OCI-M2 (cell line): ENCODE data around the gene PISD.

ENCODE experiments used
- DNase-seq: peaks from one replicate; lab custom pipeline; 2025; ENCODE audit not compliant: unreplicated experiment; lab: John Stamatoyannopoulos, UW

The PISD gene

DNA sequence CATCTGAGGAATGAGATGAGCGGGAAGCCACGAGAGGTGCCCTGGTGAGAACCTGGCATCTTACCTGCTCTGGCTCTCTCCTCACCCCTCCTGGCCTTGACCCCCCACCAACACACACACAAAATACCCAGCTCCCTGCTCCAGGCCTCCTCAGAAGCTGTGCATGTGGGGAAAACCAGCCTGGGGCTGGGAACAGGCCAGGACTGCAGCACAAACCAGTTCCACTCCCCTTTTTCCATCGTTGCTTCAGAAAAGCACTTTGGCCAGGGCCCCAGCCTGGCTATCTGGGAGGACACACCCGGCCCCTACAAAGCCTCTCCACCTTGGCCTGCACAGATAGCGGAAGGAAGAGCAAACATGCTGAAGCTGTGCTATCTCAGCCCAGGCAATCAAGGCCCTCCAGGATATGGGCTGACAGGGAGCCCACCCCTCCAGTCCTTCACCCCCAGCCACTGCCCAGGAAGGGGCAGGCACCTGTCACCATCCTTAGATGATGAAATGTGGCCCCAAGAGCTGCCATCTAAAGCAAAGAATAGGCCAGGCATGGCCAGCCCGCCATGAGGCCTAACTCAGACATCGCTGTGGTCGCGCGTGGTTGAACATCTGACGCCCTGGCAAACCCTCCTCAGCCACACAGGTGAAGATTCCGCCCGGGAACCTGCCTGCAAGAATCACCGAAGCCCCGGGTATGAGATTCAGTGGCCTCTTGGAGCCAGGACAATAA, 35.4 kb downstream of the PISD start:
- DNase-seq: peak; percentile 61

DNA sequence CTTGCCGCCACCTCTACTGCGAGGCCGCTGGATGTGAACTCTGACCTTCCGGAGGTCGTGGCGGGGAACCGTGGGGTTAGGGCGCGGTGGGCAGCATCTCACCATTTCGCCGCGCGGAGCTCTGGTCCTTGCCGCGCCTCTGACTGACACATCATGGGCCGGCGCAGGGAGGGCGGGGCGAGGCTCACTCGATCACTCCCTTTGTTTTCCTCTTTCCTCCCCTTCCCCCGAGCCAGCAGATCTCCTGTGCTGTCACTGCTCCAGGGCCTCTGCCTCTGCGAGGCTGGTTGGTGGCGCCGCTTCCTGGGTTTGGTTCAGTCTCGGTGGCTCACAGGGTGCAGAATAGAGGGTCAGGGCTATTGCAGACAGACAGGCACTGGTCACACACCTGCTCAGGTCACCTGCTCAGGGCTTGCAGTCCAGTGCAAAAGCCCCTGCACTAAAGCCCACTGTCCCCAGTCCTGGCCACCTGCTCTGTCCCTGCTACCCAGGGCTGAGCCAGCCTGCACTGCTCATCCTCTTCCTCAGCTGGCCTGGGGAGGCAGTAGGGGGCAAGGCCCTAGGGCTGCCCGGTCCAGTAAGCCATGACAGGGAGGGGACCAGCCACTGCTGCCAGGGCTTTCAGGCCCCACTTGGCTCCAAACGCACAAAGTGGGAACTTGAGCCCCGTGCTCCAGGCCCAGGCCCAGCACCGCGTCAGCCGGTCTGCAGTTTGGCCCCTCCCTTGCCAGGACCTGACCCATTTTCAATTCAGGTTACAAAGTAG, 36.2 kb downstream of the PISD start:
- DNase-seq: no peak

DNA sequence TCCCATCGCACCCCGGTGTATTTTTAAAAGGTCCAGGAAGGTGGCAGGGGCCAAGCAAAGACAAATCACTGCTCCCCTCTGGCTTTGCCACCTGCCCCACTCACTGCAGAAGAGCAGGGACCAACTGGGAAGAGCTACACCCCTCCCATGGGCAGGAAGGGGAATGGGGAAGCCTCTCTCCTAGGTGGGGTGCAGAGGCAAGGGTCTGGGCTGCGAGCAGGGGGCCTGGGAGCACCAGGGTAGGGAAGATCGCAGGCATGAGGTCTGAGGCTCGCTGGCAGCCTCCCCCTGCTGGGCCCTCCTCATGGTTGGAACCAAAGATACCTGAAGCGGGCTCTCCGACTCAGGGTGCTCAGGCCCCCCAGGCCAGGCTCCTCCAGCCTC, 36.8 kb downstream of the PISD start:
- DNase-seq: no peak

DNA sequence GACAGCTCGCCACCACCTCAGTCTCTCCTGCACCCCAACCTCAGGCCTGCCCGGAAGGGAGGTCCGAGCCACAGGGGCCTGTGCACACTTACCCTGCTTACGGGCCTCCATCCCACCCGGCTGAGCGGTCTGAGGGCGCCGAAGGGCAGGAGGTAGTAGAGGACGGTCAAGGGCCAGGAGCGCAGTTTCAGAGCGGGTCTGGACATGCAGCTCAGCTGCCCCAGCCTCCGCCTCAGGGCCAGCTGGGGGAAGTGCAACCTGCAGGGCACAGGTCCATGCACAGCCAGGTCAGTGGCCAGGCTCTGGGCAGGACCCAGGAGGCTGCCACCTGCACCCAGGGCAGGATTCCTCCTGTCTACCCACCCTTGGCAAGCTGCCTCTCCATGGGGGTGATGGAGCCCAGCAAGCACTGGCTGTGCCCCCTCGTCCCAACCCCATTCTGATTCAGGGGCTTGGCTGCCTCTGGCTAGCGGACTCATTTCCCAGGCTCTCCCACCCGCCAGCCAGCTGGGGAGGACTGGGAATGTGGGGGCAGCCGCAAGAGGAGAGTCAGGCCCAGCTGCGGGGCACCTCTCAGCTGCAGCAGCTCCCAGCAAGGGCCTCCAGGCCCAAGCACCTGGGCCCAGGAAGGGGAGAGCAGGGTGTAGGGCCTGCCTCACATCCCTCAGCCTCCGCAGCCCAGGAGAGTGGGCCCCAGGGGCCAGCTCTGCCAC, 38.3 kb downstream of the PISD start:
- no peak for DNase-seq

DNA sequence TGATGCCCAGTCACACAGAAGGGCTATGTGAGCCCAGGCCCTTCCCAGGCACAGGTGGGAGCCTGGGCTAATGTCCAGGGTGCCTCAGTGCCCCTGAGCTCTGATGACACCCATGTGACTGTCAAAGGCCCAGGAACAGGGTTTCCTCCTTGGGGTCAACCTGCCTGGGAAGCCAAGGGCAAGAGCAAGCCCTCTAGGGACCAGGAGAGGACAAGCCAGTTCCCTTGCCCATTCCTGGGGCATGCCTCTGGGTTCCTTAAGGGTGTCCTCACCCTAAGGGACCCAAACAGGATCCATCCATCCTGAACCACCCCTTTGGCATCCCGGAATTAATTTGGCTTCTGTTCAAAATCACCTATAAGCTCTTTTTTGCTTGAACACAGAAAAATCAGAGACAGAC, 39.0 kb downstream of the PISD start:
- no peak for DNase-seq

DNA sequence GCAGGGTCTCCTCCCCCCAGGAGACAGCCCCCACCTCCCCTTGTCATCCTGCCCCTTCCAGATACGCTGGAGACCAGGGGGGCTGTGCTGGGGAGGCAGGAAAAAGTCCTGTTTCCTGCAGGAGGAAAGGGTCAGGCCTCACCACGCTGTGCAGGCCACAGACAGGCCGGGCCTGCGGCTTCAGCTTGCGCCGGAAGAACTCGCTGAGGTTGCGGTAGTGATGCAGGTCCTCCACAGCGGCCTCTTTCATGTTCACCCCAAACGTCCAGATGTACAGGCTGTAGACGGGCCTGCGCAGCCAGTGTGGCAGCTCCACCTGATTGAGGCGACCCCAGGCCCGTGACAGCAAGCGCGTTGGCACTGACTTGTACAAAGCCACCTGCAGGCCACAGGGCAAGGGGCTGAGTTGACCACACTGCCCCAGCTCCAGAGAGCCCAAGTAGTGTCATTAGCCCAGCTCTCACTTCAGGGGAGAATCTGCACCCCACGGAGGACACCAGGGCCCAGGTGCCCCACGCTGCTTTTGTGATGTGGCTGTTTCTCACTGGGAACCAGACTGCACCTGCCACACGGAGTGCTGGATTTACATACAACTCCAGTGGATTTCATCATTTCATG, 40.4 kb downstream of the PISD start:
- DNase-seq: no peak

DNA sequence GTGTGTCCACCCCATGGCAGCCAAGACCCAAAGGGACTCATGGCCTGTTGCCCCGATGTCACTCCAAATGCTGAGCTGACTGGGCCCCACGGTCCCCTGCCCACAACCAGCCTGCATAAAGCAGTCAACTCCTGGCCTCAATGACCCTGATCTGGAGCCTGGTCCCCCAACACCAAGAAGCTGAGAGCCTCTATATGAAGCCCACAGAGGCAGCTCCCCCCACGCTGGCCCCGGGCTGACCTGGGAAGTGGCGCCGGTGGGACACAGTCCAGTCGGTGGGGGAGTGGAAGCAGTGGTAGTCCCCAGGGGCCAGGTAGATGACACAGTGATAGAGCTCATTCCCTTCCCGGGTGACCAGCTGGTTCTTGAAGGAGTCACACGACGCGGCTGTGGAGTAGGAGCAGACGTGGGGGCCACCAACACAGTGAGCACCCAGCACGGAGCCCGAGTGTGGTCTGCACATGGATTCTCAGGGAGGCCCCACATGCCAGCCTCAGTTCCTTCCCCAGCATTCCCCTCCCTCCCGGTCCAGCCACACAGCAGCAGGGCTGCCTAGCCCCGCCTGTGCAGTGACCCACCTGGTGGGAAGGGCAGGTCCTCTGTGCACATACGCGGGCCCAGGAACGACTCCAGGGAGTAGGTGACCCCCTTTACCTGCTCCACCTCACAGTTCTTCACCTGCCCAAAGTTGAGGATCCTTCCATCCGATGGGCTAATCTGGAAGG, 41.1 kb downstream of the PISD start:
- no peak for DNase-seq

DNA sequence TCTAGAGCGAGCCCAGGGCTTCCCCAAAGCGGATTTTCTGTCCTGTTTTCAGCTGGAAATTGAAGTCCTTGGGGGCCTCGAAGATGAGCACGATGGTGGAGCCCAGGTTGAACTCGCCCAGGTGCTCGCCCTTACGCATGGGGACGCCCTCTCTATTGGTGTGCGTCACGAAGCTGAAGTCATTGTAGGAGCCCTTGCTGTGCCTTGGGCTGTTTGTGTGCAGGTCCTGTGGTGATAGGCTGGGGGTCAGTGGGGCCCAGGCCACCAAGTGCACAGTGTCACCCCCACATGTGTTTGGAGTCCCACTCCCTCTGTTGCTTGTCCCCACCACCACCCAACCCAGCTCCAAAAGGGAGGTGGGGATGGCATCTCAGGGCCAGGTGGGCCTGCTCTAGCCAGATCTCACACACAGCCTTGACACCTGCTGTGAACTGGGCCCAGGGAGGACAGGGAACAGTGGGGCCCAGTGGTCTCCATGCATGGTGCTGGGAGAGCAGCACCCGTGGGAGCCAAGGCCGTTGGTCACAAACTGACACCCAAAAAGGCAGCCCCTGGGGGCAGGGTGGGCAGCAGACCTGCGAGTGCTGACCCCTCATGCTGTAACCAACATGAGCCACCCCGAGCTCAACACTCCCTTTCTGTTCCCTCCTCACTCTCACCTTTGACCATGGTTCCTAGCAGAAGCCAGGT, 42.3 kb downstream of the PISD start:
- DNase-seq: no peak

DNA sequence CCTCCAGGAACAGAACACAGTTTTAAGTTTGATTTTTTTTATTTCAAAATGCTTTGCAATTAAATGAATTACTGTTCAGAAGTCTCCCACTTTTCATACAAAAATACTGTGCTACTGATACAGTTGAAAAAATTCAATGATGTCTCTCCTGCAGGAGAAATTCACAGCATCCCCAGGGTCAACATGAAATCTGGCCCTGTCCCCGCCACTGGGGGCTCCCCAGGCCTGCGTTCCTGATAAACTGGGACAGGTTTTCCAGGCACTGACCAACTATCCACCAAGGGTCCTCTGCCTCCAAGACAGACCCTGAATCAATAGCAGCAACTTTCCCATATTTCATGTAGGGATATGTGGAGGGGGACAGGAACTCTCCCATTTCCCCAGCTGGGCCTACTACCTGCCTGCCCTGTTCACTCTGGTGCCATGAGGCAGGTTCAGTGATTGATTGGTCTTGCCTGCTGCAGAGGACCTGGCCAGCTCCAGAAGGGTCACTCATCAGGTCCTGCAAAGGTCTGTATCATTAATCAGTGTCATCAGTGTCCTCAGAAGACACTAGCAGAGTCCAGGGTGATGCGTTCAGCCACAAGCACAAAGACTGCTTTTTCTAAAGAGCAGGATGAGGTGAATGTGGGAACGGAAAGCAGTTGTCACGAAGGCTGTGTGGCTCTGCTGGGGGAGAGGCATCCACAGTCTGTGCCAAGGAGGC, 43.4 kb downstream of the PISD start:
- no peak for DNase-seq

DNA sequence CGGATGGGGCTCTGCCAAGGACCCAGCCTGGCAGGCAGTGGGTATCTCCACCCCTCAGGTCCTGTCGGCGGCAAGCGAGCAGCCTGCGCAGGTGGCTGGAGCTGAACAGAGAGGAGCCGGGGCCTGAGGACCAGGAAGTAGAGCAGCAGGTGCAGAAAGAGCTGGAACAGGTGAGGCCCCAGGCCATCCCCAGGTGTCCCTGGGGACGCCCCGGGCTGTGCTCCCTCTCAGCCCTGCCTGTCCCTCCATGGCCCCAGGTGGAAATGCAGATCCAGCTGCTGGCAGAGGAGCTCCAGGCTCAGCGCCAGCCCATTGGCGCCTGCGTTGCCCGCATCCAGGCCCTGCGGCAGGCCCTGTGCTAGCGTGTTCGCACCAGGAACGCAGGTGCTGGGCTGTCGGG, 44.0 kb downstream of the PISD start:
- DNase-seq: no peak

DNA sequence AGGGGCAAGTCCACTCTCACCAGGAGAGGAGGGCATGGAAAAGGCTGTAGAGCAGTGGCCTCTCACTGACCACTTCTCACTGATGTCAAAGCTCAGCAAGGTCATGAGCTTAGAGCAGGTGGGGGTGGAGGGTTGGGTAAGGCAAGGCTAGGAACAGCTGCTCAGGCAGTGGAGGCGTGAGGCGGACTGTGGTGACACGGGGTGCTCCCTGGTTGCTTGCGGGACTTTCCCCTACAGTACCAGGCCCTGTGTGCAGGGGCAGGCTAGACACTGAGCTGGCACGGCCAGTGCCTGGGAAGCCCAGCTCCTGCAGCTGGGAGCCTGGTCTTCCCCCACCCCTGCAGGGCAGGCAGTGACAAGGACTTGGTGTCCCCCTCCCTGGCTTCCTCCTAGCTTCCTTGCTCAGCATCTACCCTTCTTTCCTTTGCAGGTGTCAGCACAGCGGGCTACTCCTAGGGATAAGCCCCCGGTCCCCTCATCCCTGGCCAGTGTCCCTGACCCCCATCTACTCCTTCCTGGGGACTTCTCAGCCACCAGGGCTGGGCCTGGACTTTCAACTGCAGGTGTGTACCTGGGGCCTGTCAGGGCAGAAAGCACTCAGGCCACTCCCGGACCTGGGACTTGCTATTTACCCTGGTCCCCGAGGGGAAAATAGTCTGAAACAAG, 45.6 kb downstream of the PISD start:
- no peak for DNase-seq

DNA sequence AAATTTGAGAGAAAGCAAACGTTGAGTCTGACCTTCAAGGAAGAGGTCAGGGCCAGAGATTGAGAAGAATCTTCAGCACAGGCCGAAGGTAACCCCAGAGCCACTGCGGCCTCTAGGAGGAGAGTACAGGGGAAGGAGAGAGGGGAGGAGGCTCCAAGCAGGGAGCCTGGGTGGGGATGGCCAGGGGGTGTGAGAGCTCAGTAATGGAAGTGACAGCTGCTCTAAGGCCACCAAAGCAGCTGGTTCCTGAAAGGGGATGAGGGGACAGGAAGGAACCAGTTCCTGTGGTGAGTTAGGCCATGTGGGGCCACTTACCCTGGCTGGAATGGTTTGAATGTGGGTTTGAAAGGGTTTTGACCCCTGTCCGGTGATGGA, 46.1 kb downstream of the PISD start:
- DNase-seq: no peak

DNA sequence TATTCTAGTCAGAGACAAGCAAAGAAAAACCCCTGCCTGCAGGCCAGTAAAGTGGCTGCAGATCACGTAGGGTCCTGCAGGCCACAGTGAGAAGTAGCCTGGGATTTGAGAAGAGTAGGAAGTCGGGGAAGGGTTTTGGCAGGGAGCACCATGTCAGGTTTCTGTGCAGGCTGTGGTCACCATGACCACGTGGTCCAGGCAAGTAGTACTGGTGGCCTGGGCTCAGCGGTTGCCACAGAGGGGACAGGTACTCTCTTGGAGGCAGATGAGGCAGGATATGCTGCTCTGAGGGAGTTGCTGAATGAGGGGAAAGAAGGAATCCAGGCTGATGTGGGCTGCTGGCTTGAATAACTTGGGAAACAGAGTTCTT, 46.5 kb downstream of the PISD start:
- no peak for DNase-seq

DNA sequence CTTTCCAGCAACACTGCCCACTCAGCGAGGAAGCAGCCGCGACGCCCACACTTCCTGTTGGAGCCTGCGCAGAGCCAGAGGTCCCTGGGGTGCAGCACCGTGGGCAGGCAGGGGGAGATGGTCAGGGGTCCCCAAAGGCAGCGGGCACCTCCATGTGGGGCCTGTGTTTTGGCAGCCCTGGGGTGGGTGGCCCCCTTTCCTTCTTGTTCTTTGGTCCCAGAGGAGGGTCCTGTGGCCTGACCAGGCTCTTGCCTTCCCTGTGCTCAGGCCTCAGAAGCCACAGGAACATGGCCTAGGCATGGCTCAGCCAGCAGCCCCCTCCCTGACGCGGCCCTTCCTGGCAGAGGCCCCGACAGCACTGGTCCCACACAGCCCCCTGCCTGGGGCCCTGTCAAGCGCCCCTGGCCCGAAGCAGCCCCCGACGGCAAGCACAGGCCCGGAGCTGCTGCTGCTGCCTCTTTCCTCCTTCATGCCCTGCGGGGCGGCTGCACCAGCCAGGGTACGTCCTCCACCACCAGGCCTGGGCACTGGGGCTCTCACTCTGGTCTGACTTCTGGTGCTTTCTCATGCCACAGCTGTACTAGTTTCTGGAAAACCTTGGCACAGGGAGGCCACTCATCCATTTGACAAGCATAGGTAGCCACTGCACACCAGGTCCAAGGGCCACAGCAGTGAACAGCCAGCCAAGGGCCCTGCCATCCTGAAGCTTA, 47.1 kb downstream of the PISD start:
- no peak for DNase-seq

DNA sequence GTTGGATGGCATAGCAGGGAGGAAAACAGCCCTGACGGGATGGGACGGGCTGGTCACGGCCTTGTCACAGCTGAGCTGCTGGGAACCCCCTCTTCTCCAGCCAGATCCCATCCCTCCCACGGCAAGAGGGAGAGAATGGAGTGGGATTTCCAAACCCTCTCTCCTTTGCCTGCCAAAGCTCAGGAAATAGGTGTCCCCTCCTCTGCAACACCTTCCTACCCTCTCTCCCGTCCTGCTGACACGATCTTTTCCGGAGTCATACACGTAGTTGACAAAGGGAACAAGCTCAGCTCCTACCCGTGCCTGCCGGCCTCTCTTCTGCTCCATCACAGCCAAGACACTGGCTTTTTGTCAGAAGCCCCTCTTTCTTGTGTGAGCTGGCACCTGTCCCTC, 48.1 kb downstream of the PISD start:
- DNase-seq: no peak

DNA sequence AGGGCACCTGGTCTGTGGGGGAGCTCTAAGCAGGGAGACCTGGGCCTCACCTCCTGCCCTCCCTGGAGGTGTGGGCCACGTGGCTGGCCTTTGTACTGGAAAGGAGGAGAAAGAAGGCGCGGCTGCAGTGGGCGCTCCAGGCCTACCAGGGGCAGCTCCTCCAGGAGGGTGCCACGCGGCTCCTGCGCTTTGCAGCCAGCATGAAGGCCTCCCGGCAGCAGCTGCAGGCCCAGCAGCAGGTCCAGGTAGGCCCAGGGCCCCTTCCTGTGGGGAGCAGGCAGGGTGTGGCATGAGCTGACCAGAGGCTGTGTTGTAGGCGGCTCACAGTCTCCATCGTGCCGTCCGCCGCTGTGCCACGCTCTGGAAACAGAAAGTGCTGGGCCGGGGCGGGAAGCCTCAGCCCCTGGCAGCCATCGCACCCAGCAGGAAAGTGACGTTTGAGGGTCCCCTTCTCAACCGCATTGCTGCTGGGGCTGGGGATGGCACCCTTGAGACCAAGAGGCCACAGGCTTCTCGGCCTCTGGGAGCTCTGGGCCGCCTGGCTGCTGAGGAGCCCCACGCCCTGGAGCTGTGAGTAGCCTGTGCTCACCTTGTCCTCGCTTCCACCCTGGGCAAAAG, 48.6 kb downstream of the PISD start:
- DNase-seq: no peak

DNA sequence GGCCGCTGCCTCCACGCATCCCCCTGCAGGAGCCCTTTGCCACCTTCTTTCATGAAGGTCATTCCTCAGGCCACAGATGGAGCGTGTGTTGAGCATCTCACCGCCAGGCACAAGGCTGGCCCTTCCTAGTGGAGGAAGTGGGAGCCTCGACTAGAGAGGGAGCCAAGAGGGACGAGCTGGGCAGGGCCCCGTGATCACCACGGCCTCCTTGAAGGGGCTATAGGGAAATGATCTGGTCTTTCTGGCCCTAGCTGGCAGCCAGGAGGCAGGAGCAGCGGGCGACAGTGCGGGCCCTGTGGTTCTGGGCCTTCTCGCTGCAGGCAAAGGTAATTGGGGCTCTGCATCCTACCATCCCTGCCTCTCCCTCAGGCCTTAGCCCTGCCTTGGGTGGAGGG, 49.1 kb downstream of the PISD start:
- DNase-seq: no peak

DNA sequence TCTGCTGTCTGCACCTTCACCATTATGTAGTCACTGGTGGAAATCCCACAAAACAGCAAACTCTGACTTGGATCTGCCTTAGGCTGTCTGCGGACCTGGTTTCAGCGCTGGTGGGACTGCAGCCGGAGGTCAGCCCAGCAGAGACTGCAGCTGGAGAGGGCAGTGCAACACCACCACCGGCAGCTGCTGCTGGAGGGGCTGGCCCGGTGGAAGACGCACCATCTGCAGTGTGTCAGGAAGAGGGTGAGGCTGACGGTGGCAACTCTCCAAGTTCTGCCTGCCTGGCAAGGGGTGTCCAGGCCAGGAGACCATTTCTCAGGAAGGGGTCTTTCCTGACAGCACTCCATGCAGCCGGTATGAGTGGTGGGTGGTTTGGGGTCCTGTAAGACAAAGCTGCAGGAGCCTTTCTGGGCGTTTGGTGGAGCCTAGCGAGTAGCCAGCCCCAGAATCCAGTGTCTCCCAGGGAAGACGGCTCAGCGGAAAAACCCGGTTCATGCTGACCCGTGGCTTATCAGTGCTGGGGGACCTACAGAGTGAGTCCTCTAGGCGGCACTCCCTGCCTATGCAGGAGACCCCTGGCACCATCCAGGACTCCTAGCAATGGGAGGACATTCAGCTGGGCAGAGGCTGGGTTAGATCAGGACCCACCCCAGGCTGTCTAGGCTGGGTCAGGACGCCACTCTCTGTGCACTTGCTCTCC, 50.8 kb downstream of the PISD start:
- DNase-seq: no peak
